Measurements from ENCODE around the gene STK24. TPM values are rescaled to one million over a fixed set of nuclear protein-coding genes. Genes with fewer than 3 reads are reported as not detected.

The STK24 gene
- total and polyA plus RNA-seq, 2 of the 8 experiments (the other 6 are each of a cell fraction or from before 2014, with no cell fraction given) = 62.8 to 143 TPM

DNA sequence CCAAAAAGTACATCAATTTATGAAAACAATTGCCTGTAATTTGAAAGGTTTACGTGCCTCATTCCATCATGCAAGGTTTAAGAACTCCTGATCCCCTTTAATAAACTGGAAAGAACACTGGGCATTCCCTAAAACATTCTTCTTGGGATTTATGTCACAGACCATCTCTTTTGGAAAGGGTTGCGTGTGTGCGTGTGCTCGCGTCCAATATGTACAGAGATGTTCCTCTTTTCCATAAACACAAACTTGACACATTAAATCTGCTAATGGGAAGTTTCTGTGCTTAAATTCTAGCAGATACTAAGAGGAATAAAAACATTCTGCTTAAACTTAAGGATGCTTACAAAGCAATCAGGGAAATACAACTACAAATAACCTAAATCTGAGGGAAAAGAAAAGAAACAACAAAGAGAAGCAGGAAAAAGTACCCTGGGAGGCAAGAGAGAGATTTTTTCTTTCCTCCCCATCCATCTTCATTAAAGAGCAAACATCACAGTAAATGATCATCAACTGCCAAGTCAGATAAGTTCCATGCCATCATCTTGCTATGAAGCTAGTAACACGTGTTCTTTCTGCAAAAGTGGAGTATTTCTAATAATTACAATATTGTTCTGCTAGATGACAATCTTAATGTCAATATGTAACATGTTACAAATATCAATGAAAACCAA lies 83.7 kb downstream of the STK24 start (continued):
- TF ChIP-seq, protein P1, sequence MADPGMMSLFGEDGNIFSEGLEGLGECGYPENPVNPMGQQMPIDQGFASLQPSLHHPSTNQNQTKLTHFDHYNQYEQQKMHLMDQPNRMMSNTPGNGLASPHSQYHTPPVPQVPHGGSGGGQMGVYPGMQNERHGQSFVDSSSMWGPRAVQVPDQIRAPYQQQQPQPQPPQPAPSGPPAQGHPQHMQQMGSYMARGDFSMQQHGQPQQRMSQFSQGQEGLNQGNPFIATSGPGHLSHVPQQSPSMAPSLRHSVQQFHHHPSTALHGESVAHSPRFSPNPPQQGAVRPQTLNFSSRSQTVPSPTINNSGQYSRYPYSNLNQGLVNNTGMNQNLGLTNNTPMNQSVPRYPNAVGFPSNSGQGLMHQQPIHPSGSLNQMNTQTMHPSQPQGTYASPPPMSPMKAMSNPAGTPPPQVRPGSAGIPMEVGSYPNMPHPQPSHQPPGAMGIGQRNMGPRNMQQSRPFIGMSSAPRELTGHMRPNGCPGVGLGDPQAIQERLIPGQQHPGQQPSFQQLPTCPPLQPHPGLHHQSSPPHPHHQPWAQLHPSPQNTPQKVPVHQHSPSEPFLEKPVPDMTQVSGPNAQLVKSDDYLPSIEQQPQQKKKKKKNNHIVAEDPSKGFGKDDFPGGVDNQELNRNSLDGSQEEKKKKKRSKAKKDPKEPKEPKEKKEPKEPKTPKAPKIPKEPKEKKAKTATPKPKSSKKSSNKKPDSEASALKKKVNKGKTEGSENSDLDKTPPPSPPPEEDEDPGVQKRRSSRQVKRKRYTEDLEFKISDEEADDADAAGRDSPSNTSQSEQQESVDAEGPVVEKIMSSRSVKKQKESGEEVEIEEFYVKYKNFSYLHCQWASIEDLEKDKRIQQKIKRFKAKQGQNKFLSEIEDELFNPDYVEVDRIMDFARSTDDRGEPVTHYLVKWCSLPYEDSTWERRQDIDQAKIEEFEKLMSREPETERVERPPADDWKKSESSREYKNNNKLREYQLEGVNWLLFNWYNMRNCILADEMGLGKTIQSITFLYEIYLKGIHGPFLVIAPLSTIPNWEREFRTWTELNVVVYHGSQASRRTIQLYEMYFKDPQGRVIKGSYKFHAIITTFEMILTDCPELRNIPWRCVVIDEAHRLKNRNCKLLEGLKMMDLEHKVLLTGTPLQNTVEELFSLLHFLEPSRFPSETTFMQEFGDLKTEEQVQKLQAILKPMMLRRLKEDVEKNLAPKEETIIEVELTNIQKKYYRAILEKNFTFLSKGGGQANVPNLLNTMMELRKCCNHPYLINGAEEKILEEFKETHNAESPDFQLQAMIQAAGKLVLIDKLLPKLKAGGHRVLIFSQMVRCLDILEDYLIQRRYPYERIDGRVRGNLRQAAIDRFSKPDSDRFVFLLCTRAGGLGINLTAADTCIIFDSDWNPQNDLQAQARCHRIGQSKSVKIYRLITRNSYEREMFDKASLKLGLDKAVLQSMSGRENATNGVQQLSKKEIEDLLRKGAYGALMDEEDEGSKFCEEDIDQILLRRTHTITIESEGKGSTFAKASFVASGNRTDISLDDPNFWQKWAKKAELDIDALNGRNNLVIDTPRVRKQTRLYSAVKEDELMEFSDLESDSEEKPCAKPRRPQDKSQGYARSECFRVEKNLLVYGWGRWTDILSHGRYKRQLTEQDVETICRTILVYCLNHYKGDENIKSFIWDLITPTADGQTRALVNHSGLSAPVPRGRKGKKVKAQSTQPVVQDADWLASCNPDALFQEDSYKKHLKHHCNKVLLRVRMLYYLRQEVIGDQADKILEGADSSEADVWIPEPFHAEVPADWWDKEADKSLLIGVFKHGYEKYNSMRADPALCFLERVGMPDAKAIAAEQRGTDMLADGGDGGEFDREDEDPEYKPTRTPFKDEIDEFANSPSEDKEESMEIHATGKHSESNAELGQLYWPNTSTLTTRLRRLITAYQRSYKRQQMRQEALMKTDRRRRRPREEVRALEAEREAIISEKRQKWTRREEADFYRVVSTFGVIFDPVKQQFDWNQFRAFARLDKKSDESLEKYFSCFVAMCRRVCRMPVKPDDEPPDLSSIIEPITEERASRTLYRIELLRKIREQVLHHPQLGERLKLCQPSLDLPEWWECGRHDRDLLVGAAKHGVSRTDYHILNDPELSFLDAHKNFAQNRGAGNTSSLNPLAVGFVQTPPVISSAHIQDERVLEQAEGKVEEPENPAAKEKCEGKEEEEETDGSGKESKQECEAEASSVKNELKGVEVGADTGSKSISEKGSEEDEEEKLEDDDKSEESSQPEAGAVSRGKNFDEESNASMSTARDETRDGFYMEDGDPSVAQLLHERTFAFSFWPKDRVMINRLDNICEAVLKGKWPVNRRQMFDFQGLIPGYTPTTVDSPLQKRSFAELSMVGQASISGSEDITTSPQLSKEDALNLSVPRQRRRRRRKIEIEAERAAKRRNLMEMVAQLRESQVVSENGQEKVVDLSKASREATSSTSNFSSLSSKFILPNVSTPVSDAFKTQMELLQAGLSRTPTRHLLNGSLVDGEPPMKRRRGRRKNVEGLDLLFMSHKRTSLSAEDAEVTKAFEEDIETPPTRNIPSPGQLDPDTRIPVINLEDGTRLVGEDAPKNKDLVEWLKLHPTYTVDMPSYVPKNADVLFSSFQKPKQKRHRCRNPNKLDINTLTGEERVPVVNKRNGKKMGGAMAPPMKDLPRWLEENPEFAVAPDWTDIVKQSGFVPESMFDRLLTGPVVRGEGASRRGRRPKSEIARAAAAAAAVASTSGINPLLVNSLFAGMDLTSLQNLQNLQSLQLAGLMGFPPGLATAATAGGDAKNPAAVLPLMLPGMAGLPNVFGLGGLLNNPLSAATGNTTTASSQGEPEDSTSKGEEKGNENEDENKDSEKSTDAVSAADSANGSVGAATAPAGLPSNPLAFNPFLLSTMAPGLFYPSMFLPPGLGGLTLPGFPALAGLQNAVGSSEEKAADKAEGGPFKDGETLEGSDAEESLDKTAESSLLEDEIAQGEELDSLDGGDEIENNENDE (IDR thresholded peaks at IDR 0.05; ENCODE audit: insufficient replicate concordance, low read length) = no peak
- TF ChIP-seq RXRA (IDR thresholded peaks at IDR 0.05; ENCODE audit: insufficient read depth, low read depth, low read length) (no peak), CEBPB (IDR thresholded peaks at IDR 0.05; ENCODE audit: low read depth, low read length) (no peak), GTF2F1 (IDR thresholded peaks at IDR 0.05; ENCODE audit: borderline replicate concordance, low read depth, low read length) (no peak), TAF7 (optimal IDR thresholded peaks at IDR 0.05; ENCODE audit: borderline replicate concordance, low read depth, low read length) (no peak), RFX5 (IDR thresholded peaks at IDR 0.05; ENCODE audit: borderline replicate concordance, low read depth, low read length) (no peak), TBP (IDR thresholded peaks at IDR 0.05; ENCODE audit: low read depth, low read length) (no peak), SRF (IDR thresholded peaks at IDR 0.05; ENCODE audit: low read depth, low read length) (no peak), HDAC2 (IDR thresholded peaks at IDR 0.05; ENCODE audit: borderline replicate concordance in 1 of 2, low read depth in 2 of 2, low read length in 2 of 2) (no peak), EP300 (IDR thresholded peaks at IDR 0.05; ENCODE audit: borderline replicate concordance in 1 of 2, low read depth in 2 of 2, low read length in 2 of 2) (no peak)
